ENCODE data around the gene LINC00632.
"Not testable (repeated sequence)": the region's sequence is repeated elsewhere in the genome, so short reads cannot be mapped to it uniquely, and the experiment has no call there.

GRCh38 chrX:140691596-140691995, 18.0 kb upstream of the LINC00632 start:
- TF ChIP-seq, protein P1, sequence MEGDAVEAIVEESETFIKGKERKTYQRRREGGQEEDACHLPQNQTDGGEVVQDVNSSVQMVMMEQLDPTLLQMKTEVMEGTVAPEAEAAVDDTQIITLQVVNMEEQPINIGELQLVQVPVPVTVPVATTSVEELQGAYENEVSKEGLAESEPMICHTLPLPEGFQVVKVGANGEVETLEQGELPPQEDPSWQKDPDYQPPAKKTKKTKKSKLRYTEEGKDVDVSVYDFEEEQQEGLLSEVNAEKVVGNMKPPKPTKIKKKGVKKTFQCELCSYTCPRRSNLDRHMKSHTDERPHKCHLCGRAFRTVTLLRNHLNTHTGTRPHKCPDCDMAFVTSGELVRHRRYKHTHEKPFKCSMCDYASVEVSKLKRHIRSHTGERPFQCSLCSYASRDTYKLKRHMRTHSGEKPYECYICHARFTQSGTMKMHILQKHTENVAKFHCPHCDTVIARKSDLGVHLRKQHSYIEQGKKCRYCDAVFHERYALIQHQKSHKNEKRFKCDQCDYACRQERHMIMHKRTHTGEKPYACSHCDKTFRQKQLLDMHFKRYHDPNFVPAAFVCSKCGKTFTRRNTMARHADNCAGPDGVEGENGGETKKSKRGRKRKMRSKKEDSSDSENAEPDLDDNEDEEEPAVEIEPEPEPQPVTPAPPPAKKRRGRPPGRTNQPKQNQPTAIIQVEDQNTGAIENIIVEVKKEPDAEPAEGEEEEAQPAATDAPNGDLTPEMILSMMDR (conservative IDR thresholded peaks at IDR 0.05; ENCODE audit: low read length) = not testable (repeated sequence)
- not testable (repeated sequence) for TF ChIP-seq EZH2phosphoT487 (IDR thresholded peaks at IDR 0.05; ENCODE audit: borderline replicate concordance)

Data from Loucy (cell line).